Stimulated activated naive B cell treated with anti-CD40 and anti-IgM and Interleukin-4, amounts not matched to agents 10 μg/mL and 1 μg/mL and 100 μg/mL, for 72 hours (primary cell): ENCODE results near the gene WDR49.

ENCODE experiments used
- ATAC-seq, 2 donors: fragments of 150-1000 bp; cut with Tn5 transposase; replicated peaks; 2 replicates each; pipeline ENCODE4 v1.10.0; 2021; ENCODE audit warnings: moderate library complexity in 1 of 2
- DNase-seq: peaks from one replicate; pipeline ENCODE4 v3.0.0; 2021
- H3K27ac Mint-ChIP-seq: one replicate; pipeline ENCODE4 v1.8.0; 2022; ENCODE audit warnings: mild to moderate bottlenecking, mixed read lengths
- H3K27me3 Mint-ChIP-seq, 2 donors: one replicate each; pipeline ENCODE4 v1.8.0; 2022; ENCODE audit warnings: mixed read lengths in 2 of 2
- H3K36me3 Mint-ChIP-seq, 2 donors: one replicate each; pipeline ENCODE4 v1.8.0; 2022; ENCODE audit warnings: mixed read lengths in 2 of 2, mild to moderate bottlenecking in 1 of 2
- H3K4me1 Mint-ChIP-seq, 2 donors: one replicate each; pipeline ENCODE4 v1.8.0; 2022; ENCODE audit warnings: mixed read lengths in 2 of 2, mild to moderate bottlenecking in 1 of 2
- H3K4me3 Mint-ChIP-seq, 2 donors: one replicate each; pipeline ENCODE4 v1.8.0; 2022; ENCODE audit warnings: mild to moderate bottlenecking in 2 of 2, mixed read lengths in 2 of 2, moderate library complexity in 1 of 2
- H3K9me3 Mint-ChIP-seq, 2 donors: one replicate each; pipeline ENCODE4 v1.8.0; 2022; ENCODE audit warnings: mixed read lengths in 2 of 2, mild to moderate bottlenecking in 1 of 2

Gene WDR49

DNA sequence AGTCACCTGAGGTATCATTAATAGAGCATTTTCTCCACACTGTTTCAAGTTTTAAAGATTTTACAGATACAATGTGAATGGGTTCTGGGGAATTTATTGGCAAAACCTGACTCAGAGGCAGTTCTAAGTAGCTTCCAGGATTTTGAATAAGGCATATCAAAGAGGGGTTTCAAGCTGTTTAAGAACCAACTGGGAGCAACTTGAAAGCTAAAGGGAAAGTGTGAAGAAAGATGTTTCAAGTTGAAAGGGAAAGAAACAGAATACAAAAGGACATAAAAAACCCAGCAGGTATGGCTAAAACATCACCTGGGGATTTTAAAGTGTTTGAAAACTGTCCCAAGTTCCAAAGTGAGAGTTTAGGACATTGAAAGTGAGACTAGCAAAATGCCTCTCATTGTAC, 162.1 kb downstream of the WDR49 start:
- H3K36me3 Mint-ChIP-seq = no peaks in the 10 kb centered on the region
- H3K4me3 Mint-ChIP-seq = no peak overlapping the region
- peaks cover 0 to 5% of the 10 kb centered on the region in 2 donors for H3K4me1 Mint-ChIP-seq
- no peak overlapping the region for H3K27ac Mint-ChIP-seq
- peaks cover 0 to 4% of the 10 kb centered on the region in 2 donors for H3K9me3 Mint-ChIP-seq
- ATAC-seq (no peak), DNase-seq (no peak)
- H3K27me3 Mint-ChIP-seq = no peaks in the 10 kb centered on the region

DNA sequence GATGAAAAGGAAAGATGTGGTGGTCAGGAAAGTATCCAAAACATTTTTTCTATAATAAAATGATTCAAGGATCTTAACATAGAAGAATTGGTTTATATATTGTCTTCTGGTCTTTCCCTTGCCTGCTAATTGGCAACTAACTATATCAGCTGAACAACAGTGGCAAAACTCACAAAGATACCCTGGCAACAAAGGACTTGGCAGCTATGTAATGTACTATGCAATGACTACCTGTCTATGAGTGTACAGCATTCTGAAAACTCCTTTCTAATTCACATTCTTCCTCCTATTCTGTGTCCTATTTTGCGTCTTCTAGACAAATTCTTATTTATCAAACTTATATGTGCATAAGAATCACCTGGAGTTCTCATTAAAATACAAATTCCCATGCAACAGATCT, 164.2 kb downstream of the WDR49 start:
- Mint-ChIP-seq H3K9me3 (peaks cover 2 to 6% of the 10 kb centered on the region in 2 donors), H3K4me3 (no peak overlapping the region), H3K27ac (no peak overlapping the region), H3K36me3 (no peaks in the 10 kb centered on the region), H3K4me1 (peaks cover 0 to 5% of the 10 kb centered on the region in 2 donors), H3K27me3 (no peaks in the 10 kb centered on the region)
- ATAC-seq (no peak), DNase-seq (no peak)

DNA sequence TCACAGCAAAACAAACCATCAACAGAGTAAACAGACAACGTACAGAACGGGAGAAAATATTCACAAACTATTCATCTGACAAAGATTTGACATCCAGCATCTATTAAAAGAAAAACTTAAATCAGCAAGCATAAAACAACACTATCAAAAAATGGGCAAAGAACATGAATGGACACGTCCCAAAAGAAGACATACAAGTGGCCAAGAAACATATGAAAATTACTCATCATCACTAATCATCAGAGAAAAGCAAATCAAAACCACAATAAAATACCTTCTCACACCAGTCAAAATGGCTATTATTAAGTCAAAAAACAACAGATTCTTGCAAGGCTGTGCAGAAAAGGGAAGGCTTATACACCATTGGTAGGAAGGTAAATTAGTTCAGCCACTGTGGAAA, 166.2 kb downstream of the WDR49 start:
- DNase-seq = no peak

DNA sequence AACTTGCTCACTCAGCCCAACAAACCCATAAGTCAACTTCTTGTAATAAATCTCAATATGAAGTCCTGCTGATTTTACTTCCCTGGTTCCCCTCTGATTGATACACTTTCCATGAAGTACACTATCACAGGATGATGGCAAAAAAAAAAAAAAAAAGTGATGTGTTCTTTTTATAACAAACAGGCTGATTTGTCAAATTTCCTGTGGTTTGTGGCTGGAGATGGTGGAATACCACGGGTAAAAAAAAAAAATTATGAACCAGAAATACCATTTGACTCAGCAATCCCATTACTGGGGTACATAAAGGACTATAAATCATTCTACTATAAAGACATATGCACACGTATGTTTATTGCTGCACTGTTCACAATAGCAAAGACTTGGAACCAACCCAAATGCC, 169.2 kb downstream of the WDR49 start:
- Mint-ChIP-seq H3K27me3 (no peaks in the 10 kb centered on the region), H3K9me3 (peaks cover 4 to 6% of the 10 kb centered on the region in 2 donors), H3K4me1 (no peaks in the 10 kb centered on the region), H3K36me3 (no peaks in the 10 kb centered on the region), H3K27ac (no peak overlapping the region), H3K4me3 (no peak overlapping the region)
- no peak for DNase-seq
- ATAC-seq = no peak

More for the DNA sequence above, 166.2 kb downstream of the WDR49 start:
- Mint-ChIP-seq H3K36me3 (no peaks in the 10 kb centered on the region), H3K9me3 (peaks cover 4 to 6% of the 10 kb centered on the region in 2 donors), H3K4me3 (no peak overlapping the region), H3K27ac (no peak overlapping the region), H3K4me1 (peaks cover 0 to 5% of the 10 kb centered on the region in 2 donors), H3K27me3 (no peaks in the 10 kb centered on the region)
- ATAC-seq = no peak

DNA sequence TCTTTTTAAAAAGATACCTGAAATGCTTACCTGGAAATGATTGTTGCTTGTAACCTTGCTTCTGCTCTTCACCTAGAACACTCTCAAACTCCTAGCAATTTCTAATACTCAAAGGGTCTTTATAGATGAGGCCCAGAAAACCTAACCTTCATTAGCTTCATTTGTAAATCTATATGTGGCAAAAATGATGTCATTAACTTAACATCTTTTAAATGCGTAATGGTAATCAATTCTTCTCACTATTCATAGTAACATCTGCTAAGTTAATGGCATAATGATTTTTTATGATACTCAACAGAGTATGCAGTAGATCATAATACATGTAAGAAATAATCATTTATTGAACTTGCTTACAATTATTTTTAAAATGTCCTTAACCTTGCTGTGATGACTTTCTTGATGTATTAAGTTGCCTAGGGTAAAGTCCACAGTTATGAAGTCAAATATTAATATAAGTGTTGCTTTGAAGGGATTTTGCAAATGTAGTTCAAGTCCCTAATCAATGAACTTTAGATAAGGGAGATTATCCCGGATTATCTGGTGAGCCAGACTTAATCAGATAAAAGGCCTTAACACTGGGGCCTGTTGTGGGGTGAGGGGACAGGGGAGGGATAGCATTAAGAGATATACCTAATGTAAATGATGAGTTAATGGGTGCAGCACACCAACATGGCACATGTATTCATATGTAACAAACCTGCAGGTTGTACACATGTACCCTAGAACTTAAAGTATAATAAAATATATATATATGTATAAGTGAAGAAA, 169.8 kb downstream of the WDR49 start:
- Mint-ChIP-seq H3K4me3 (no peak overlapping the region), H3K9me3 (peaks cover 4 to 6% of the 10 kb centered on the region in 2 donors), H3K27me3 (no peaks in the 10 kb centered on the region), H3K36me3 (no peaks in the 10 kb centered on the region), H3K27ac (no peak overlapping the region), H3K4me1 (no peaks in the 10 kb centered on the region)
- no peak for ATAC-seq
- DNase-seq = no peak

DNA sequence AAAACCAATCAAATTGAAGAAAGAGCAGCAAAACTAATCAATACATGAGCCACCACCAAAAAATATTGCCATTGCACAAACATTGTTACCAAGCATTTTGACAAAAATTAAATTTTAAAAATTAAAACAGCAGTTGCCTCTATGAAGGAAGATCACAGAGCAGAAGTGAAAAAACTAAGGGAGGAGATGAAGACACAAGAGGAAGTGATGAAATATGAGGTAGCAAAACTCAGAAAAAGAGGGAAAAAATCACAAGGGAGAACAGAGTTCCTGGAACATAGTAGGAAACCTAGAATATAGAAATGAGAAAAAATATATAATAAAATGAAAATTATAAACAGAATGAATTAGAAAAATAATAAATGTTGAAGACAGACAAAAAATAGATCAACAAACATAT, 172.6 kb downstream of the WDR49 start:
- no peak for DNase-seq
- Mint-ChIP-seq H3K4me1 (no peaks in the 10 kb centered on the region), H3K9me3 (peaks cover 0 to 4% of the 10 kb centered on the region in 2 donors), H3K27ac (no peak overlapping the region), H3K4me3 (no peak overlapping the region), H3K36me3 (no peaks in the 10 kb centered on the region), H3K27me3 (no peaks in the 10 kb centered on the region)
- ATAC-seq = no peak

DNA sequence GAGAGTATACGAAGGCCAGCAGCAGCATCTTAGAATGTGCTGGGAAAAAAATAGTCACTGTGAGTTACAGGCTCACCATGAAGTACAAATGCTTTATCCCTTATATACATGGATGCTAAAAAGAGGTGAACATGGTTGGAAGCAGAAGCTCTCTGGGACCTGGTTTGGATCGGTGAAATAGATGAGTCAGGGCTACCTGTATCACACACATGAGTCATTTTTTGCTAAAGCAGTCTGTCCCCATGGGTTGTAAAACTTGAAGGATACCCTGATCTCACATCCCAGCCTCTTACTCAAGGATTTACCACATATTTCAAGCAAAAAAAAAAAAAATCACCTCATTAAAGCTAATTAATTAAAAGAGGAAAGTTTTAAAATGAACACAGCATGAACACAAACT, 173.0 kb downstream of the WDR49 start:
- H3K4me3 Mint-ChIP-seq = no peak overlapping the region
- no peaks in the 10 kb centered on the region for H3K27me3 Mint-ChIP-seq
- H3K4me1 Mint-ChIP-seq = no peaks in the 10 kb centered on the region
- no peak overlapping the region for H3K27ac Mint-ChIP-seq
- ATAC-seq (no peak), DNase-seq (no peak)
- H3K36me3 Mint-ChIP-seq = no peaks in the 10 kb centered on the region
- H3K9me3 Mint-ChIP-seq = peaks cover 0 to 3% of the 10 kb centered on the region in 2 donors

DNA sequence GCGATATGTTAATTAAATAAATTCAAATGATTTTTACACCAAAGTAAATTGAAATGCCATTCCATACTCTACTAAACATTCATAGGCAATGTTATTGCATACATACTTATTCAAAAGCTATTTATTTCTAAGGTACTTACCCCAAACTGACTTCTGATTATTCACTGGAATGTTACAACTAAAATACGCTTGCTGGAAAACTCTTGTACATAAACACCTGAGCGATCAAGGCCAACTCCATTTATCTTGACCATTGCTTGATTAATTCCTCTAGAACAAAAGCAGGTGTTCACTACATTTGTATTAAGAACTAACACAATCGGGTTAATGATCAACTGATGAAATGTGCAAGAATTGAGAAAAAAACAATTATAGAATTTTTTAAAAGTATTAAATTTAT, 179.9 kb downstream of the WDR49 start, which contains the start of gene SERPINI2:
Gene SERPINI2 (minus strand): TSS at position 180 of the 400 bp plus-strand sequence. CDS start 2,208 bp downstream, outside the sequence.
- no peaks in the 10 kb centered on the region for H3K36me3 Mint-ChIP-seq
- no peaks in the 10 kb centered on the region for H3K27me3 Mint-ChIP-seq
- H3K9me3 Mint-ChIP-seq = no peaks in the 10 kb centered on the region
- ATAC-seq (no peak), DNase-seq (no peak)
- no peak within 1 kb of the TSS for H3K27ac Mint-ChIP-seq
- no peaks in the 10 kb centered on the region for H3K4me1 Mint-ChIP-seq
- no peak within 1 kb of the TSS for H3K4me3 Mint-ChIP-seq

DNA sequence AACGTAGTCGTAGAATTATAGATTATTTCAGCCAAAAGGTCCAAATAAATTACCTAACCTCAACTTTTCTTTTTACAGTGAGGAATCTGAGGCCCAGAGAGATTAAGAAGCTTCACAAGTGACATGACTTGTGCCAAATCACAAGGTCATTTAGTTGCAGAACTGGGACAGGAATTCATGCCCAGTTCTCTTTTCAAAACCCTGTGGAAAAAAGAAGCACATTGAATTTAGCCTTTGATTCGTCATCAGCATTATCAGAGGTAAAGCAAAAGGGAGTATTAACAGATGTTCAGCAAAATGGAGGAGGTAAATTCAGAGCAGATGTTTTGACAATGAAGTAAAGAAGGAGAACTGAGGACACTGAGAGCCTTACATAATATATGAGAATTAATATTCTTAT, 184.4 kb downstream of the WDR49 start:
- Mint-ChIP-seq H3K27ac (no peak overlapping the region), H3K4me1 (no peaks in the 10 kb centered on the region), H3K9me3 (no peaks in the 10 kb centered on the region), H3K4me3 (no peak overlapping the region), H3K27me3 (no peaks in the 10 kb centered on the region), H3K36me3 (no peaks in the 10 kb centered on the region)
- ATAC-seq (no peak), DNase-seq (no peak)

DNA sequence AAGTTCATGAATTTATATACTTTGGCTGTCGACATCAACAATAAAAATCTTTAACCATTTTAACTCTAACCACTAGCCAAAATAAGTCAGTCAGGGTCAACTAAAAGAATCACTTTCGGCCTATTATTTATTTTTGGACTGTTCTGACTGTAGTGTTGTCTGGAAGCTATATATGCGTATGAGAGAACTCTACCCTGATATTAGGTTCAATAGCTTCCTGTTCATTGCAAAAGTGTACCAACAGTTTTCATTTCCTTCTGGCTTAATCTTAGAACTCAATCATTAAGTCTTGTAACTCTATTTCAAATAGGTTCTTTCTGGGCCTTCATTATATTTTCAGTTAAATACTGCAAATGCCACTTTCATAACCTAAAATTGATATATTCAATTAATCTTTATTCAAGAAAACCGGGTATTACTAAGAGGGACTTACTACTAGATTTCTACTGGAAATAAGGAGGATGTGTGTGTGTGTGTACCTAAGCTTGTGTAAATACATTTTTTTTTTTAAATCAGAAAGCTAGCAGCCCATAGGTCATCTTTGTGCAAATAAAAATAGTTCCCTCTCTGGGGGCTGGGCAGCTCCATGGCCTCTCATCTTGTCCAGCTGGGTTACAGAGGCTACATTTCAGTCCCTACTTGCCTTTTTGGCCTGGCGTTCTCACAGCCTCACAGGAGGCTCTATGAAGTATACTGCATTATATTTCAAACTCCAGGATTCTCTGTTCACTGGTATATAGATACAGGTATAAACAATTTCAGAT, 185.7 kb downstream of the WDR49 start:
- no peak for ATAC-seq

DNA sequence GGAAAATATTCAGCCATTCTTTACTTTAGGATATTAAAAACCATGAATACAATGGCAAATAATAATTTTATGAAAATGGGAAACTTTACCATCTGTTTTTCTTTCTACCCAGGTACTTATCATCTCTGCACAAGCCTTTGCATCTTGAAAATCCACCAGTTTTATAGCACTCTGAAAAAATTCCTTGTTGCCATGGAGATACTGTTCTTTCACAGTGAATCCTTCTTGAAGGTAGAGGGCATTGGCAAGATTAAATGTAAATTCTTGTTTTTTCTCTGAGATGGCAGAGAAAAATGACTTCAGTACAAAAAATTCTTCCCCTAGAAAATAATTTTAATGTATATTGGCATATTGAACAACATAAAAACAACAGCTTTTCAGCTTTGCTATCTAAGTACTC, 186.8 kb downstream of the WDR49 start:
- ATAC-seq (no peak), DNase-seq (no peak)
- no peaks in the 10 kb centered on the region for H3K27me3 Mint-ChIP-seq
- H3K4me3 Mint-ChIP-seq = no peak overlapping the region
- H3K4me1 Mint-ChIP-seq = no peaks in the 10 kb centered on the region
- H3K9me3 Mint-ChIP-seq = no peaks in the 10 kb centered on the region
- no peaks in the 10 kb centered on the region for H3K36me3 Mint-ChIP-seq
- no peak overlapping the region for H3K27ac Mint-ChIP-seq

More for the DNA sequence above, 185.7 kb downstream of the WDR49 start:
- H3K27ac Mint-ChIP-seq = no peak overlapping the region
- no peak for DNase-seq
- no peaks in the 10 kb centered on the region for H3K9me3 Mint-ChIP-seq
- H3K27me3 Mint-ChIP-seq = no peaks in the 10 kb centered on the region
- no peak overlapping the region for H3K4me3 Mint-ChIP-seq
- no peaks in the 10 kb centered on the region for H3K36me3 Mint-ChIP-seq
- no peaks in the 10 kb centered on the region for H3K4me1 Mint-ChIP-seq

DNA sequence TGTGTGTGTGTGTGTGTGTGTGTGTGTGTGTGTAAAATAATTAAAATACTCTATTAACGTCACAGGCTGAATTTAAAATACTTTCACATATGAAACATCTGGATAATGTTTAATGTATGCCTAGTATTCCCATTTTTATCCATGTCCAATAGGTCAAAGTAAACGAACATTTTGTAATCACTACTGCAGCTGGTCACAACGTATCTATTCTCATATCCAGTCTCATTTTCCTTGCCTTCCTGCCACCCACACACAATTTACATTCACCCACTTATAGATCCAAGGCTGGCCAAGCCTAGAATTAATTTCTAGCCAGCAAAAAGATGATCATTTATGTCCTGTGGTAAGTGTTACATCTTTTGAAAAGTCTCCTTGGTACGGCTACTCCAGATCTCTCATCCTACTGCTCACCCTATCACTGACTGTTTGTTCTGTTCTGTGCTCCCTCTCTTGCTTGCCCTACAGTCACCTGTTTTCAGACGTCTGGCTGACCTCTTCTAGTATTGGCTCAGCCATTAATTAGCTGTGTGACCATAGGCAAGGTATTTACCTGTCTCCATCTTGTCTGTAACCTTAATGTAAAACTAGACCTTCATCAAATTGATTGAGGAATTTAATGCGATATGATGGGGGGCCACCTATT, 197.5 kb downstream of the WDR49 start:
- DNase-seq (no peak), ATAC-seq (no peak)
- Mint-ChIP-seq H3K4me1 (no peaks in the 10 kb centered on the region), H3K9me3 (no peaks in the 10 kb centered on the region), H3K27me3 (no peaks in the 10 kb centered on the region), H3K4me3 (no peak overlapping the region), H3K27ac (no peak overlapping the region), H3K36me3 (no peaks in the 10 kb centered on the region)

DNA sequence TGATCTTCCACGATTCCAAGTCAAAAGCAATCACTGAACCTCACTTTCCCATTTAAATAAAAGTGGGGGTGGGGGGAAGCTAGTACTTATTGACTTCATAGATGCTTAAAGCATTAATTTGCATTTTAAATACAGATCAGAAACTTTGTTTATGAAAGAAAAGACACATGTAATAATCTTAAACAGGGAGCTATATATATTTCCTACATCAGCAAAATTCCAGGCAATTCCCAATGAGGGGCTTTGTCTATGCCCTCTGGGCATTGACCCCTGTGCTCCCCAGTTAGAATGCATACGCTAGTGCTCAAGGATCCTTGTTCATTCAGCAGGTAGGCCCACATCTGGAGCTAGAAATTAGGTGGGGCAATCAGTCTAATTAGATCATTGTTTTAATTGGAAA, 199.9 kb downstream of the WDR49 start:
- DNase-seq (no peak), ATAC-seq (no peak)
- H3K4me1 Mint-ChIP-seq = peaks cover 3 to 6% of the 10 kb centered on the region in 2 donors
- no peak overlapping the region for H3K4me3 Mint-ChIP-seq
- no peaks in the 10 kb centered on the region for H3K9me3 Mint-ChIP-seq
- no peak overlapping the region for H3K27ac Mint-ChIP-seq
- H3K27me3 Mint-ChIP-seq = no peaks in the 10 kb centered on the region
- no peaks in the 10 kb centered on the region for H3K36me3 Mint-ChIP-seq

DNA sequence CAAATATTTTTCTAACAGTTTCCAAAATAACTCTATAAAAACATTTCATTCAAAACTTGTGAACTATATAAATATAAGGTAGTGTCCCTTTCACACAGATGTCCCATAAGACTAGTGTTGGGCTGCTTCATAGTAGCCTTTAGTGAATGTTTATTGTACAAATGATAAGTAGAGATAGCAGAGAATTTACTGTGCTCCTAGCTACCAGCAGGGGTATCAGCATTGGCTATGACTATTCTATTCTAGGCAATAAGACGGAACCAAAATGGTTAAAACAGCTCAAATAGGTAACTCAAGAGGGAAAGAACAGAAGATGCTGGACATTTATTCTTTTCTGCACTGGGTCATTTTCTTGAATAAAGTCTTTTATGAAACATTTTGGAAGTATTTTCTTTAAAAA, 202.5 kb downstream of the WDR49 start:
- no peak for ATAC-seq
- peaks cover 3 to 6% of the 10 kb centered on the region in 2 donors for H3K4me1 Mint-ChIP-seq
- H3K27me3 Mint-ChIP-seq = no peaks in the 10 kb centered on the region
- no peak for DNase-seq
- H3K27ac Mint-ChIP-seq = no peak overlapping the region
- no peaks in the 10 kb centered on the region for H3K36me3 Mint-ChIP-seq
- no peaks in the 10 kb centered on the region for H3K9me3 Mint-ChIP-seq
- no peak overlapping the region for H3K4me3 Mint-ChIP-seq
